Stimulated activated naive CD8-positive, alpha-beta T cell treated with anti-CD3 and anti-CD28 coated beads, Interleukin-15, Interleukin-2, amounts not matched to agents 100 ng/mL and 50 ng/mL, for 24 hours (primary cell): ENCODE measurements around the gene KRT15.

Source experiments
- H3K27ac Mint-ChIP-seq: one replicate; pipeline ENCODE4 v1.8.0; 2021; ENCODE audit warnings: mild to moderate bottlenecking, mixed read lengths
- H3K27me3 Mint-ChIP-seq: one replicate; pipeline ENCODE4 v1.8.0; 2021; ENCODE audit warnings: mixed read lengths
- H3K36me3 Mint-ChIP-seq: one replicate; pipeline ENCODE4 v1.8.0; 2021; ENCODE audit warnings: low read depth, mixed read lengths
- H3K4me1 Mint-ChIP-seq: one replicate; pipeline ENCODE4 v1.8.0; 2021; ENCODE audit warnings: low read depth, mixed read lengths
- H3K4me3 Mint-ChIP-seq: one replicate; pipeline ENCODE4 v1.8.0; 2021; ENCODE audit warnings: mild to moderate bottlenecking, mixed read lengths
- H3K9me3 Mint-ChIP-seq: one replicate; pipeline ENCODE4 v1.8.0; 2021; ENCODE audit warnings: mixed read lengths

KRT15 gene

GRCh38 chr17:41537614-41537954 is 18.9 kb upstream of the KRT15 start:
- Mint-ChIP-seq H3K27me3 (peaks cover 22% of the 10 kb centered on the region), H3K9me3 (no peaks in the 10 kb centered on the region), H3K36me3 (no peaks in the 10 kb centered on the region), H3K4me1 (no peaks in the 10 kb centered on the region), H3K27ac (no peak overlapping the region), H3K4me3 (no peak overlapping the region)

GRCh38 chr17:41536741-41537613 is 18.3 kb upstream of the KRT15 start:
- Mint-ChIP-seq H3K4me1 (no peaks in the 10 kb centered on the region), H3K27me3 (peaks cover 27% of the 10 kb centered on the region), H3K27ac (no peak overlapping the region), H3K4me3 (no peak overlapping the region), H3K9me3 (no peaks in the 10 kb centered on the region), H3K36me3 (no peaks in the 10 kb centered on the region)

- Mint-ChIP-seq H3K27me3 (peaks cover 35% of the 10 kb centered on the region), H3K27ac (no peak overlapping the region), H3K9me3 (no peaks in the 10 kb centered on the region), H3K36me3 (no peaks in the 10 kb centered on the region), H3K4me1 (no peaks in the 10 kb centered on the region), H3K4me3 (no peak overlapping the region)
Observed at GRCh38 chr17:41535764-41536481, 17.2 kb upstream of the KRT15 start.

- Mint-ChIP-seq H3K4me1 (no peaks in the 10 kb centered on the region), H3K27ac (no peak overlapping the region), H3K36me3 (no peaks in the 10 kb centered on the region), H3K4me3 (no peak overlapping the region), H3K9me3 (no peaks in the 10 kb centered on the region), H3K27me3 (peaks cover 43% of the 10 kb centered on the region)
Observed at GRCh38 chr17:41534899-41535546, 16.3 kb upstream of the KRT15 start.

GRCh38 chr17:41533613-41534012 is 14.9 kb upstream of the KRT15 start:
- Mint-ChIP-seq H3K27me3 (peaks cover 57% of the 10 kb centered on the region), H3K9me3 (no peaks in the 10 kb centered on the region), H3K4me3 (no peak overlapping the region), H3K27ac (no peak overlapping the region), H3K4me1 (peaks cover 1% of the 10 kb centered on the region), H3K36me3 (no peaks in the 10 kb centered on the region)

- no peak overlapping the region for H3K4me3 Mint-ChIP-seq
- H3K4me1 Mint-ChIP-seq: peaks cover 5% of the 10 kb centered on the region
- no peak overlapping the region for H3K27ac Mint-ChIP-seq
- H3K27me3 Mint-ChIP-seq: peaks cover 61% of the 10 kb centered on the region
- H3K36me3 Mint-ChIP-seq: no peaks in the 10 kb centered on the region
- H3K9me3 Mint-ChIP-seq: no peaks in the 10 kb centered on the region
Observed at GRCh38 chr17:41532947-41533570, 14.4 kb upstream of the KRT15 start.

GRCh38 chr17:41531993-41532392 is 13.3 kb upstream of the KRT15 start:
- no peak overlapping the region for H3K27ac Mint-ChIP-seq
- H3K4me1 Mint-ChIP-seq: peaks cover 9% of the 10 kb centered on the region
- H3K27me3 Mint-ChIP-seq: peaks cover 61% of the 10 kb centered on the region
- H3K4me3 Mint-ChIP-seq: no peak overlapping the region
- H3K9me3 Mint-ChIP-seq: no peaks in the 10 kb centered on the region
- H3K36me3 Mint-ChIP-seq: no peaks in the 10 kb centered on the region

GRCh38 chr17:41530062-41531048 is 11.7 kb upstream of the KRT15 start:
- H3K36me3 Mint-ChIP-seq: no peaks in the 10 kb centered on the region
- peaks cover 9% of the 10 kb centered on the region for H3K4me1 Mint-ChIP-seq
- no peaks in the 10 kb centered on the region for H3K9me3 Mint-ChIP-seq
- no peak overlapping the region for H3K27ac Mint-ChIP-seq
- H3K27me3 Mint-ChIP-seq: peaks cover 64% of the 10 kb centered on the region
- no peak overlapping the region for H3K4me3 Mint-ChIP-seq

- H3K27ac Mint-ChIP-seq: no peak overlapping the region
- H3K36me3 Mint-ChIP-seq: no peaks in the 10 kb centered on the region
- no peaks in the 10 kb centered on the region for H3K9me3 Mint-ChIP-seq
- H3K27me3 Mint-ChIP-seq: peaks cover 62% of the 10 kb centered on the region
- peaks cover 9% of the 10 kb centered on the region for H3K4me1 Mint-ChIP-seq
- H3K4me3 Mint-ChIP-seq: no peak overlapping the region
Observed at GRCh38 chr17:41529491-41529915, 10.8 kb upstream of the KRT15 start.

- no peak overlapping the region for H3K4me3 Mint-ChIP-seq
- no peaks in the 10 kb centered on the region for H3K9me3 Mint-ChIP-seq
- H3K4me1 Mint-ChIP-seq: peaks cover 9% of the 10 kb centered on the region
- H3K36me3 Mint-ChIP-seq: no peaks in the 10 kb centered on the region
- peaks cover 61% of the 10 kb centered on the region for H3K27me3 Mint-ChIP-seq
- H3K27ac Mint-ChIP-seq: no peak overlapping the region
Observed at GRCh38 chr17:41528959-41529353, 10.3 kb upstream of the KRT15 start.

GRCh38 chr17:41527063-41528023 is 8.7 kb upstream of the KRT15 start:
- no peak overlapping the region for H3K4me3 Mint-ChIP-seq
- no peaks in the 10 kb centered on the region for H3K36me3 Mint-ChIP-seq
- H3K9me3 Mint-ChIP-seq: no peaks in the 10 kb centered on the region
- peaks cover 9% of the 10 kb centered on the region for H3K4me1 Mint-ChIP-seq
- H3K27ac Mint-ChIP-seq: no peak overlapping the region
- H3K27me3 Mint-ChIP-seq: peaks cover 52% of the 10 kb centered on the region

- Mint-ChIP-seq H3K27ac (no peak overlapping the region), H3K4me3 (no peak overlapping the region), H3K4me1 (peaks cover 9% of the 10 kb centered on the region), H3K27me3 (peaks cover 24% of the 10 kb centered on the region), H3K36me3 (no peaks in the 10 kb centered on the region), H3K9me3 (no peaks in the 10 kb centered on the region)
Observed at GRCh38 chr17:41524261-41524660, 5.6 kb upstream of the KRT15 start.

- no peak overlapping the region for H3K4me3 Mint-ChIP-seq
- H3K4me1 Mint-ChIP-seq: peaks cover 9% of the 10 kb centered on the region
- no peaks in the 10 kb centered on the region for H3K36me3 Mint-ChIP-seq
- no peaks in the 10 kb centered on the region for H3K9me3 Mint-ChIP-seq
- H3K27me3 Mint-ChIP-seq: peaks cover 19% of the 10 kb centered on the region
- no peak overlapping the region for H3K27ac Mint-ChIP-seq
Observed at GRCh38 chr17:41523787-41524186, 5.1 kb upstream of the KRT15 start.
